ENCODE data around the gene TTC38.

The TTC38 gene

GRCh38 chr22:46229701-46230100, 38.1 kb upstream of the TTC38 start:
- TF ChIP-seq ZNF362 (tag by site-specific recombination; IDR thresholded peaks at IDR 0.05) (no peak), GFI1B (tag by site-specific recombination; IDR thresholded peaks at IDR 0.05) (no peak), ZNF777 (tag by site-specific recombination; IDR thresholded peaks at IDR 0.05; ENCODE audit: borderline replicate concordance) (no peak), ZNF610 (tag by site-specific recombination; IDR thresholded peaks at IDR 0.05; ENCODE audit: borderline replicate concordance) (no peak), KLF9 (tag by site-specific recombination; IDR thresholded peaks at IDR 0.05; ENCODE audit: low read depth) (no peak), ZNF26 (tag by site-specific recombination; IDR thresholded peaks at IDR 0.05) (no peak), ZNF501 (tag by site-specific recombination; IDR thresholded peaks at IDR 0.05) (no peak), ZNF24 (tag by site-specific recombination; IDR thresholded peaks at IDR 0.05) (no peak), ZNF596 (tag by site-specific recombination; IDR thresholded peaks at IDR 0.05) (no peak), ZNF23 (tag by site-specific recombination; IDR thresholded peaks at IDR 0.05; ENCODE audit: borderline replicate concordance) (no peak), ZNF146 (tag by site-specific recombination; IDR thresholded peaks at IDR 0.05) (no peak), ZNF174 (tag by site-specific recombination; IDR thresholded peaks at IDR 0.05) (no peak), TCF7L2 (IDR thresholded peaks at IDR 0.05; ENCODE audit: borderline replicate concordance, low read depth, low read length) (no peak)
- POLR2A ChIA-PET: no interaction called here
- CTCF ChIA-PET: interaction anchor here (0.6 to 0.7 kb wide), 2 partner anchors 15 to 452 kb away, joined by 3 to 4 read pairs; no protein-coding TSS in a partner anchor
- no peaks in the 10 kb centered on the region for H3K9me3 ChIP-seq (ENCODE audit: control insufficient read depth, insufficient read depth, low read depth, low read length)
- no peak overlapping the region for H3K27ac ChIP-seq (ENCODE audit: extremely low read depth, low read depth, low read length)
- H3K4me3 ChIP-seq (ENCODE audit: low read depth, low read length): no peak overlapping the region
- H3K36me3 ChIP-seq (ENCODE audit: control insufficient read depth in 2 of 2, insufficient read depth in 1 of 2, low read length in 2 of 2): peaks cover 3 to 16% of the 10 kb centered on the region in 2 experiments; a peak in 2 of 3 replicates
- H3K4me1 ChIP-seq (ENCODE audit: control insufficient read depth, insufficient read depth, low read length): peaks cover 5% of the 10 kb centered on the region; the same call in 1 of the 2 replicates

- H3K4me1 ChIP-seq (ENCODE audit: control insufficient read depth, insufficient read depth, low read length): peaks cover 5% of the 10 kb centered on the region; the same call in 1 of the 2 replicates
- H3K4me3 ChIP-seq (ENCODE audit: low read depth, low read length): no peak overlapping the region
- no peaks in the 10 kb centered on the region for H3K9me3 ChIP-seq (ENCODE audit: control insufficient read depth, insufficient read depth, low read depth, low read length)
- no peak overlapping the region for H3K27ac ChIP-seq (ENCODE audit: extremely low read depth, low read depth, low read length)
- H3K36me3 ChIP-seq (ENCODE audit: control insufficient read depth in 2 of 2, insufficient read depth in 1 of 2, low read length in 2 of 2): peaks cover 3 to 14% of the 10 kb centered on the region in 2 experiments; a peak in 2 of 3 replicates
- CTCF ChIA-PET: interaction anchor here (0.6 kb wide), 1 partner anchor 14 kb away, joined by 4 read pairs; no protein-coding TSS in a partner anchor
- POLR2A ChIA-PET: no interaction called here
- no peak for TF ChIP-seq ZNF785 (tag by site-specific recombination; IDR thresholded peaks at IDR 0.05)
- no peak for TF ChIP-seq ZNF311 (tag by site-specific recombination; IDR thresholded peaks at IDR 0.05; ENCODE audit: borderline replicate concordance)
- TF ChIP-seq BCL11B (tag by site-specific recombination; IDR thresholded peaks at IDR 0.05; ENCODE audit: low read depth): no peak
- no peak for TF ChIP-seq ZNF843 (tag by site-specific recombination; IDR thresholded peaks at IDR 0.05)
- no peak for TF ChIP-seq ELK4 (IDR thresholded peaks at IDR 0.05; ENCODE audit: borderline replicate concordance, low read depth, low read length)
- no peak for TF ChIP-seq REPIN1 (tag by site-specific recombination; IDR thresholded peaks at IDR 0.05; ENCODE audit: low read depth)
- no peak for TF ChIP-seq ZNF416 (tag by site-specific recombination; IDR thresholded peaks at IDR 0.05)
- TF ChIP-seq ZNF23 (tag by site-specific recombination; IDR thresholded peaks at IDR 0.05; ENCODE audit: borderline replicate concordance): no peak
- TF ChIP-seq OSR2 (tag by site-specific recombination; IDR thresholded peaks at IDR 0.05): no peak
- no peak for TF ChIP-seq ZNF239 (tag by site-specific recombination; IDR thresholded peaks at IDR 0.05)
- no peak for TF ChIP-seq ZNF341 (tag by site-specific recombination; IDR thresholded peaks at IDR 0.05; ENCODE audit: low read depth)
- TF ChIP-seq ZNF660 (tag by site-specific recombination; IDR thresholded peaks at IDR 0.05): no peak
- no peak for TF ChIP-seq OVOL3 (tag by site-specific recombination; IDR thresholded peaks at IDR 0.05)
- TF ChIP-seq ZNF623 (tag by site-specific recombination; IDR thresholded peaks at IDR 0.05): no peak
- no peak for TF ChIP-seq ZNF473 (tag by site-specific recombination; IDR thresholded peaks at IDR 0.05)
- no peak for TF ChIP-seq ZNF155 (tag by site-specific recombination; IDR thresholded peaks at IDR 0.05)
- TF ChIP-seq INSM2 (tag by site-specific recombination; IDR thresholded peaks at IDR 0.05): no peak
- no peak for TF ChIP-seq ZNF530 (tag by site-specific recombination; IDR thresholded peaks at IDR 0.05; ENCODE audit: low read depth)
Observed at GRCh38 chr22:46230262-46230901, 37.4 kb upstream of the TTC38 start.
